Heart left ventricle (tissue), 13 donors: ENCODE data around the gene PHKG2.

Experiments
- POLR2A ChIP-seq, 2 donors: fragments of 450-650 bp; IDR thresholded peaks; one replicate each; pipeline ENCODE4 v1.6.1; 2017; ENCODE audit warnings: antibody characterized with exemption in 2 of 2, mild to moderate bottlenecking in 2 of 2, moderate library complexity in 2 of 2
- TF ChIP-seq, protein P1 (sequence below), 12 donors: fragments of 200-600 bp; sonication (generic) in 4 of 12; IDR thresholded peaks; one replicate each; pipeline versions ENCODE4 v1.5.0 to v1.8.0; 2018 to 2022; ENCODE audit warnings: antibody characterized with exemption in 12 of 12, mild to moderate bottlenecking in 5 of 12
- donor health status: ischemic (EF 13 %, LVEDD 7.1; RV severe dilation, severe dysfunction).
- donor health status: DM: no; HTN: yes; CAD: no.
- donor health status: DM: no; HTN: no; CAD: no.
- donor health status: ischemic (EF 25% LVEDD 6.9; RV normal size, moderate dysfunction).
- donor health status: ischemic (EF 25% LVEDD 5.7; RV mildly dilated, moderate dysfunction).
- donor health status: ischemic (EF 35%, LVEDD 5.7; RV mildly dilated, moderate dysfunction).
- donor health status: nonischemic (EF 11% LVEDD 7.7; RV severe dilation, severe dysfunction).
- donor health status: DM: yes; HTN: yes; CAD: no.
- donor health status: PGD.
- donor health status: ischemic (EF 29% LVEDD 5.4; RV normal size, mild dysfunction).
- donor health status: nonischemic (EF 23%, LVEDD 6.1; RV moderate dilation, normal function).

DNA sequence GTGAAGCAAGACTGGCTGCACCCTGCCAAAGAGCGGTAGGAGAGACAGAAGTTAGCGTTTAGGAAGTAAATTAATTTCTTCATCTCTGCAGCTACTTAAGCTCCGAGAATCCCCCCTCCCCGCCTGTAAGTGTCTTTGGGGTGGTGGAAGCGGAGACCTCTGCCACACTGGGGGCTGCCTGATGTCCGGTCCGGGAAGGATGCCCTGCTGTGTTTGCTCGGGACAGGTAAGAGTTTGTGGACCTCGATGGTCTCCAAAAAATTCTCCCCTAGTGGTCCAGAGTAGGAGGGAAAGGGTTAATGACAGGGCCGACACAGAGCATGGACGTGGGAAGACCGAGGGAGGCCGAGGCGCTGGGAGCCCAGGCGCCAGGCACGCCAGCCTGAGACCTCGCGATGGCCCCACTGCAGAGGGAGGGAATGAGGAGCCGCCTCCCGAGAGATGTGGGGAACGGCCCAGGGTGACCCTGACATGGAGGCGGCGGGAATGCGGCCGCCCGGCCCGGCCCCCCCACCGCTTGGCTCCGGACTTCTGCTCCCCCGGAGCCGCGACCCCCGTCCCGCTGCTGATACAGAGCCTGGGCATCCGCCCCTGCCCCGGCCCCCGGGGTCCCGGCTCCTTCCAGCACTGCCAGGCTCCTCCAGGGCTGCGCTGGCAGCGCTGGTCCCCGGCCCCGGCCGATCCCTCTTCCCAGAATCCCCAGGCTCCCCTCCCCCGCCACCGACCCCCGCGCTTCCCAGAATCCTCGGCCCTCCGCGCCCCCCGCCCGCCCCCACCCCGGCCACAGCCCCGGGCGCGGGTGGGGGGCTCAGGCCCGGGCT lies 38.1 kb downstream of the PHKG2 start:
- TF ChIP-seq, protein P1, sequence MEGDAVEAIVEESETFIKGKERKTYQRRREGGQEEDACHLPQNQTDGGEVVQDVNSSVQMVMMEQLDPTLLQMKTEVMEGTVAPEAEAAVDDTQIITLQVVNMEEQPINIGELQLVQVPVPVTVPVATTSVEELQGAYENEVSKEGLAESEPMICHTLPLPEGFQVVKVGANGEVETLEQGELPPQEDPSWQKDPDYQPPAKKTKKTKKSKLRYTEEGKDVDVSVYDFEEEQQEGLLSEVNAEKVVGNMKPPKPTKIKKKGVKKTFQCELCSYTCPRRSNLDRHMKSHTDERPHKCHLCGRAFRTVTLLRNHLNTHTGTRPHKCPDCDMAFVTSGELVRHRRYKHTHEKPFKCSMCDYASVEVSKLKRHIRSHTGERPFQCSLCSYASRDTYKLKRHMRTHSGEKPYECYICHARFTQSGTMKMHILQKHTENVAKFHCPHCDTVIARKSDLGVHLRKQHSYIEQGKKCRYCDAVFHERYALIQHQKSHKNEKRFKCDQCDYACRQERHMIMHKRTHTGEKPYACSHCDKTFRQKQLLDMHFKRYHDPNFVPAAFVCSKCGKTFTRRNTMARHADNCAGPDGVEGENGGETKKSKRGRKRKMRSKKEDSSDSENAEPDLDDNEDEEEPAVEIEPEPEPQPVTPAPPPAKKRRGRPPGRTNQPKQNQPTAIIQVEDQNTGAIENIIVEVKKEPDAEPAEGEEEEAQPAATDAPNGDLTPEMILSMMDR (IDR thresholded peaks at IDR 0.05), result no peak
- no peak for TF ChIP-seq POLR2A (IDR thresholded peaks at IDR 0.05)
